ENCODE measurements around the gene EIF4EBP3.

Gene EIF4EBP3

GRCh38 chr5:140567871-140568270 lies 20.4 kb downstream of the EIF4EBP3 start:
- H3K9ac ChIP-seq = no peak overlapping the region

GRCh38 chr5:140568443-140569063 lies 21.1 kb downstream of the EIF4EBP3 start:
- no peaks in the 10 kb centered on the region for H4K20me1 ChIP-seq (ENCODE audit: insufficient read depth)
- H3K27me3 ChIP-seq (ENCODE audit: insufficient read depth, low read depth) = no peaks in the 10 kb centered on the region
- no peak overlapping the region for H2AFZ ChIP-seq (ENCODE audit: low read depth)
- peak overlapping the region; percentile 85 for H3K27ac ChIP-seq
- H3K36me3 ChIP-seq (ENCODE audit: insufficient read depth) = no peaks in the 10 kb centered on the region
- no peak overlapping the region for H3K4me3 ChIP-seq (IDR thresholded peaks at IDR 0.05; ENCODE audit: insufficient read depth, low read depth, low read length)
- H3K4me1 ChIP-seq (ENCODE audit: low read depth, poor library complexity, severe bottlenecking) = peaks cover 40% of the 10 kb centered on the region
- H3K9ac ChIP-seq = peak overlapping the region; percentile 44; the same call in 1 of the 2 replicates
- peaks cover 23% of the 10 kb centered on the region for H3K79me2 ChIP-seq (ENCODE audit: insufficient read depth, low read depth)
- H3K4me2 ChIP-seq = peak overlapping the region; percentile 61
- TF ChIP-seq CTCF (conservative IDR thresholded peaks at IDR 0.05; ENCODE audit: low read depth, low read length) = no peak

More at GRCh38 chr5:140567871-140568270, 20.4 kb downstream of the EIF4EBP3 start:
- no peaks in the 10 kb centered on the region for H4K20me1 ChIP-seq (ENCODE audit: insufficient read depth)
- no peak for TF ChIP-seq CTCF (conservative IDR thresholded peaks at IDR 0.05; ENCODE audit: low read depth, low read length)
- H3K27ac ChIP-seq = peak overlapping the region; percentile 85; the same call in 1 of the 2 replicates
- no peak overlapping the region for H3K4me3 ChIP-seq (IDR thresholded peaks at IDR 0.05; ENCODE audit: insufficient read depth, low read depth, low read length)
- H2AFZ ChIP-seq (ENCODE audit: low read depth) = no peak overlapping the region
- peaks cover 47% of the 10 kb centered on the region for H3K4me1 ChIP-seq (ENCODE audit: low read depth, poor library complexity, severe bottlenecking)
- H3K36me3 ChIP-seq (ENCODE audit: insufficient read depth) = no peaks in the 10 kb centered on the region
- H3K4me2 ChIP-seq = no peak overlapping the region
- H3K79me2 ChIP-seq (ENCODE audit: insufficient read depth, low read depth) = peaks cover 23% of the 10 kb centered on the region
- H3K27me3 ChIP-seq (ENCODE audit: insufficient read depth, low read depth) = no peaks in the 10 kb centered on the region

GRCh38 chr5:140569197-140569596 lies 21.7 kb downstream of the EIF4EBP3 start:
- Histone ChIP-seq H4K20me1 (ENCODE audit: insufficient read depth) (no peaks in the 10 kb centered on the region), H3K4me2 (peak overlapping the region; percentile 61), H2AFZ (ENCODE audit: low read depth) (no peak overlapping the region), H3K27me3 (ENCODE audit: insufficient read depth, low read depth) (no peaks in the 10 kb centered on the region), H3K79me2 (ENCODE audit: insufficient read depth, low read depth) (peaks cover 23% of the 10 kb centered on the region), H3K4me3 (IDR thresholded peaks at IDR 0.05; ENCODE audit: insufficient read depth, low read depth, low read length) (no peak overlapping the region), H3K36me3 (ENCODE audit: insufficient read depth) (no peaks in the 10 kb centered on the region), H3K9ac (peak overlapping the region; percentile 44; the same call in 1 of the 2 replicates), H3K27ac (peak overlapping the region; percentile 85), H3K4me1 (ENCODE audit: low read depth, poor library complexity, severe bottlenecking) (peaks cover 38% of the 10 kb centered on the region)
- no peak for TF ChIP-seq CTCF (conservative IDR thresholded peaks at IDR 0.05; ENCODE audit: low read depth, low read length)

- H3K4me3 ChIP-seq (IDR thresholded peaks at IDR 0.05; ENCODE audit: insufficient read depth, low read depth, low read length) = no peak overlapping the region
- peak overlapping the region; percentile 44; the same call in 1 of the 2 replicates for H3K9ac ChIP-seq
- H3K27ac ChIP-seq = peak overlapping the region; percentile 85
Observed at GRCh38 chr5:140570058-140570457, 22.6 kb downstream of the EIF4EBP3 start.

More at GRCh38 chr5:140570058-140570457, 22.6 kb downstream of the EIF4EBP3 start:
- H4K20me1 ChIP-seq (ENCODE audit: insufficient read depth) = no peaks in the 10 kb centered on the region
- TF ChIP-seq CTCF (conservative IDR thresholded peaks at IDR 0.05; ENCODE audit: low read depth, low read length) = no peak
- peak overlapping the region; percentile 61 for H3K4me2 ChIP-seq
- peaks cover 45% of the 10 kb centered on the region for H3K4me1 ChIP-seq (ENCODE audit: low read depth, poor library complexity, severe bottlenecking)
- H3K79me2 ChIP-seq (ENCODE audit: insufficient read depth, low read depth) = peaks cover 20% of the 10 kb centered on the region
- no peaks in the 10 kb centered on the region for H3K27me3 ChIP-seq (ENCODE audit: insufficient read depth, low read depth)
- H3K36me3 ChIP-seq (ENCODE audit: insufficient read depth) = no peaks in the 10 kb centered on the region
- H2AFZ ChIP-seq (ENCODE audit: low read depth) = no peak overlapping the region
